ENCODE data around the gene OR12D2.

The OR12D2 gene

GRCh38 chr6:29388533-29388932 is 6.9 kb upstream of the OR12D2 start:
- no peak for TF ChIP-seq CTCF (IDR thresholded peaks at IDR 0.05; ENCODE audit: control insufficient read depth, extremely low read depth, insufficient read depth)
- no peak overlapping the region for H3K4me3 ChIP-seq (ENCODE audit: low read depth, low read length)
- no peak for DNase-seq (ENCODE audit: low read depth)

GRCh38 chr6:29399525-29399924 is 4.1 kb downstream of the OR12D2 start:
- no peak for DNase-seq (ENCODE audit: low read depth)
- no peak for TF ChIP-seq CTCF (IDR thresholded peaks at IDR 0.05; ENCODE audit: control insufficient read depth, extremely low read depth, insufficient read depth)

GRCh38 chr6:29403801-29404200 is 8.4 kb downstream of the OR12D2 start:
- no peak for TF ChIP-seq CTCF (IDR thresholded peaks at IDR 0.05; ENCODE audit: control insufficient read depth, extremely low read depth, insufficient read depth)
- no peak overlapping the region for H3K4me3 ChIP-seq (ENCODE audit: low read depth, low read length)
- DNase-seq (ENCODE audit: low read depth), result no peak

More at GRCh38 chr6:29399525-29399924, 4.1 kb downstream of the OR12D2 start:
- no peak overlapping the region for H3K4me3 ChIP-seq (ENCODE audit: low read depth, low read length)

GRCh38 chr6:29414588-29414987 is 19.2 kb downstream of the OR12D2 start, which contains the start of gene OR12D1:
Gene OR12D1 (plus strand): TSS chr6:29414928.
- DNase-seq (ENCODE audit: low read depth), result no peak
- TF ChIP-seq CTCF (IDR thresholded peaks at IDR 0.05; ENCODE audit: control insufficient read depth, extremely low read depth, insufficient read depth), result peak; percentile 51

GRCh38 chr6:29419516-29419915 is 24.1 kb downstream of the OR12D2 start:
- DNase-seq (ENCODE audit: low read depth), result no peak
- no peak overlapping the region for H3K4me3 ChIP-seq (ENCODE audit: low read depth, low read length)
- TF ChIP-seq CTCF (IDR thresholded peaks at IDR 0.05; ENCODE audit: control insufficient read depth, extremely low read depth, insufficient read depth), result no peak

More at GRCh38 chr6:29414588-29414987, 19.2 kb downstream of the OR12D2 start, which contains the start of gene OR12D1:
- H3K4me3 ChIP-seq (ENCODE audit: low read depth, low read length), result no peak within 1 kb of the TSS

- no peak for TF ChIP-seq CTCF (IDR thresholded peaks at IDR 0.05; ENCODE audit: control insufficient read depth, extremely low read depth, insufficient read depth)
- no peak overlapping the region for H3K4me3 ChIP-seq (ENCODE audit: low read depth, low read length)
- no peak for DNase-seq (ENCODE audit: low read depth)
Observed at GRCh38 chr6:29424168-29424567, 28.7 kb downstream of the OR12D2 start.

GRCh38 chr6:29424575-29424974 is 29.1 kb downstream of the OR12D2 start:
- H3K4me3 ChIP-seq (ENCODE audit: low read depth, low read length), result no peak overlapping the region
- no peak for TF ChIP-seq CTCF (IDR thresholded peaks at IDR 0.05; ENCODE audit: control insufficient read depth, extremely low read depth, insufficient read depth)
- DNase-seq (ENCODE audit: low read depth), result no peak
